ENCODE measurements around the gene RBM10.

GRCh38 chrX:47209508-47210238, 64.7 kb downstream of the RBM10 start:
- TF ChIP-seq EZH2phosphoT487 (conservative IDR thresholded peaks at IDR 0.05; ENCODE audit: low read length): no peak
- TF ChIP-seq, protein P1, sequence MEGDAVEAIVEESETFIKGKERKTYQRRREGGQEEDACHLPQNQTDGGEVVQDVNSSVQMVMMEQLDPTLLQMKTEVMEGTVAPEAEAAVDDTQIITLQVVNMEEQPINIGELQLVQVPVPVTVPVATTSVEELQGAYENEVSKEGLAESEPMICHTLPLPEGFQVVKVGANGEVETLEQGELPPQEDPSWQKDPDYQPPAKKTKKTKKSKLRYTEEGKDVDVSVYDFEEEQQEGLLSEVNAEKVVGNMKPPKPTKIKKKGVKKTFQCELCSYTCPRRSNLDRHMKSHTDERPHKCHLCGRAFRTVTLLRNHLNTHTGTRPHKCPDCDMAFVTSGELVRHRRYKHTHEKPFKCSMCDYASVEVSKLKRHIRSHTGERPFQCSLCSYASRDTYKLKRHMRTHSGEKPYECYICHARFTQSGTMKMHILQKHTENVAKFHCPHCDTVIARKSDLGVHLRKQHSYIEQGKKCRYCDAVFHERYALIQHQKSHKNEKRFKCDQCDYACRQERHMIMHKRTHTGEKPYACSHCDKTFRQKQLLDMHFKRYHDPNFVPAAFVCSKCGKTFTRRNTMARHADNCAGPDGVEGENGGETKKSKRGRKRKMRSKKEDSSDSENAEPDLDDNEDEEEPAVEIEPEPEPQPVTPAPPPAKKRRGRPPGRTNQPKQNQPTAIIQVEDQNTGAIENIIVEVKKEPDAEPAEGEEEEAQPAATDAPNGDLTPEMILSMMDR (IDR thresholded peaks at IDR 0.05; ENCODE audit: insufficient read depth, low read length, poor library complexity, severe bottlenecking): no peak

All from SU-DHL-6 (cell line).